Stromal cell of bone marrow (primary cell): ENCODE measurements around the gene SCD5.

Source experiments
- DNase-seq: peaks from one replicate; pipeline ENCODE4 v3.0.0-alpha.2; 2012; ENCODE audit warnings: low read depth

The SCD5 gene

DNA sequence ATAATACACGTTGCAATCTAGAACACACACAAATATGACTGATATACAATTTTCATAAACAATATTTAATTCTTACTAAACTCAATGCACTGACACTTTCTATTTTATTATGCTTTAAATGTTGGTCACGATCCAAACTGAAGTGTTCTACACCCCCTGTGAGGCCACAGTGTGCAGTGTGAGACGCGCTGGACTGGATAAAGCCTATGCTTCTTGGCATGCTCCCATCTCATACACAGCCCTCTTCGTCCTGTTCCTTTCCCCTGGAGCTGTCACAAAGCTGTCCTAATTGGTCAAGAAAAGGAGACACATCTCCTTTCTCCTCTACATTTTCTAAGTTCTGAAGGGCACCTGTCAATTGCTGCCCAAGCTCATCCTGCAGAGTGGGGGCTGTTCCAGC lies 72.0 kb downstream of the SCD5 start:
- DNase-seq: no peak

DNA sequence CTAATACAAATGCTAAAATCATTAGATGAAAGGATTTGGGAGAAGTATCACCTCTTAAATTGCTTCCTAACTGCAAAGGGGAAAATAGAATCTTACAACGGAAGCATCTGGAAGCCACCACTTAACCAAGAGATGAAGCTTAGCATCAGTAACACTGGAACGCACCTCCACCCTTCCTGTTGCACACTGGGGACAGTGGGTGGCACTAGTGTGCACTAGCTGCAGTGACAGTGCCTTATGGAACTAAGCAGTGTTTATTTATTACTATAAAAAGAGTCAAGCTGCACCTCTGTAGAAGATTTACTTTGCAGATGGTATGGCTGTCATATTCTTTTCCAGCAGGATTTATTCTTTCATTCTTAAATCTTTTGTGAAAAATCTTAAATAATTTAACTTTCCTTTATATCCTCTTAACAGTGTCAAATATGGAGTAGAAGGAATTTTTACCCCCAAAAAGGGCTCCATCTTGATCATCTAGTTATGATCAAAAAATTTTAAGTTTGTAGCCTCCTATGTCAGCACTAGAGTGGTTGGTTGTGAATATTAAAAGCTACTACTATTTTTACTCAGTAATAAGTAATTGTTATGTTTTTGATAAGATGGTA lies 76.7 kb downstream of the SCD5 start:
- no peak for DNase-seq

DNA sequence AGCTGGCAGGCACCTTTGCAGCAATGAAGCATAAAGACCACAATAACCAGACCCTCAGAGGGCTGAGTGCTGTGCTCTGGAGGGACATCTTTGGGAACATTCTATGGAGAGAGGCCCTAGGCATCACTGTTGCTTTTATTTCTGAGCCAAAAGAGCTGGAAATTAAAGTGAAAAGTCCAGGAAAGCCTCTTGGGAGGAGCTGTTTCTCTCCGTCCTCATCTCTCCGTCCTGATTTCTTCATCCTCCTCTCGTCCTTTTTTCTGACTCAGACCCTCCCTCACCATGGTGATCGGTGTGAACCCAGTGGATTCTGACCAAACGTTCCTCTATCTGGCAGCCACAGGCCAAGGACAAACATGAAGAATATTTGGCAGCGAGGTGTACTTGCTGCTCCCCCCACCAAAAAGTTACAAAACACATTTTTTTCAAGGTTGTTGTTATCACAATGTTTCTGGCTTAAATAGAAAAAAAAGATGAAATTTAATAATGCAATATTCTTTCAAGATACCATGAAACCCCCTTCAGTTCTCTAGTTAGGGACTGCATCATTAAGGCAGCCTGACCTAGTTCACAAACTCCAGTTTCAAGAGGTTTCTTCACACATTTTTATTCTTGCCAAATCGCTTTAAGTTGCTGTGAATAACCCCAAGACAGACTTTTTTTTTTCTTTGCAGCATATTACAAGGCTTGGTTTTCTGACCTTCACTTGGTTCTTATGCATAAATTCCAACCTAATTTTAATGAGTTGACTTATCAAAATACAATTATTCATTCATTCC lies 80.2 kb downstream of the SCD5 start:
- peak; percentile 28 for DNase-seq

DNA sequence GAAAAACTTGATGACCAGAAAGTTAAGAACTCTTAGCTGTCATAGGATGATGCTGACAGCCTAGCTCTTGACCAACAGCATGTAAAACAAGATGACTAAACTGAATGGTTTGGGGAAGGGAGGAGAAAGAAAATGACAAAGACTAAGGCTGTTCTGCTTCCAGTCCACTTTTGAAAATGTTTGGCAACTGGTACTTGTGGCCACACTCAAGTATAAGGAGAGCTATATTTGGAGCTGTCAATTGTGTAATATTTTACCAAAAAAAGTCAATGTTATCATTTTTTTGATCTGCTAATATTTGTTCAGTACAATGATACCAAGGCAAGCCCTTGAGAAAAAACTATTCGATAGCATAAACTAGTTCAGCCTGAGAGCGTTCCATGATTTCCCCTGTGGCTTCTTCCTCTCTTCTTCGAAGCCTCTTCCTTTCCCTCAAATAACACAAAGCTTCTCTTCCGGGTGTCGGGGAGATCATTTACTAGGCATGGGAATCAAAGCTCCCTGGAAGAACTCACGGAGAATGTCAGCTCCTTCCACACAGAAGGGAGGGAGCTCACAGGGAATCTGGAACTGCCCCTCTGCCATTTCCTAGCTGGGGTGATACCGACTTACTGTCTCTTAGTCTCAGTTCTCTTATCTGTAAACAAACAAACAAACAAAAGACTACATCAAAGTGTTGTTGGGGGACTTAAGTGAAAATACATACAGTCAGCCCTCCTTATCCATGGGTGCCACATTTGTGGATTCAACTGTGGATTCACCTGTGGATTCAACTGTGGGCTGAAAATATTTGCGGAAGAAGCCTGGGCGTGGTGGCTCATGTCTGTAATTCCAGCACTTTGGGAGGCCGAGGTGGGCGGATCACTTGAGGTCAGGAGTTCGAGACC lies 82.6 kb downstream of the SCD5 start:
- DNase-seq: peak; percentile 81

DNA sequence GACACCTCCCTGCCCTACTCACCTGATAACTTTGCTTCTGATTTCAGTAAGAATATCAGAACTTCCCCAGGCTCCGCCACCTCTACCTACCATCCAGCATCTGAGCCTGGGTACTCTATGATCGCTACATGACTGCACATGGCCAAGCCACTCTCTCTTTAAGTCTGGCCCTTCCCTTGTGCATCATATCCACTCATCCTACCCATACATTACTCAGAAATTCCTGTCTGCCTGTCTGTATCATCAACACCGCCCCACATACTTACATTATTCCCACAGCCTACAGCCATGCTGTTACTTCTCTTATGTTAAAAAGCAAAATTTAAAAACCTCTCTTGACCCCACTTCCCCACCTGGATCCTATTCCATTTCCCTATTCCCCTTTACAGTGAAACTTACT lies 84.7 kb downstream of the SCD5 start:
- DNase-seq: no peak

DNA sequence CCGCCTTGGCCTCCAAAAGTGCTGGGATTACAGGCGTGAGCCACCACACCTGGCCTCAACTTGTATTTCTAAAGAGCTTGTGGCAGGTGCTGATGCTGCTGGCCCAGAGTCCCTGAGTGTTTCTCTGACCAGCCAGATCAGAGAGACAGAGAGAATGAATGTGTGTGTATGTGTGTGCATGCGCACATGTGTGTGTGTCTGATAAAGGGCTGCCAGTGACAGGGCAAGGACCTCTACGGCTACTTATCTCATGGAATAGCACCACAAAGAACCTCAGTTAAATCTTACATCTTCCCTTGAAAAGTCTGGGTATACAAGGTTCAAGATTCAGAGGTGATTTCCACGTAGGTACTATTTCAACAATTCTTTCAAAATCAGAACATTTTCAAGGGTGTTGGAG lies 86.0 kb downstream of the SCD5 start:
- DNase-seq: no peak

DNA sequence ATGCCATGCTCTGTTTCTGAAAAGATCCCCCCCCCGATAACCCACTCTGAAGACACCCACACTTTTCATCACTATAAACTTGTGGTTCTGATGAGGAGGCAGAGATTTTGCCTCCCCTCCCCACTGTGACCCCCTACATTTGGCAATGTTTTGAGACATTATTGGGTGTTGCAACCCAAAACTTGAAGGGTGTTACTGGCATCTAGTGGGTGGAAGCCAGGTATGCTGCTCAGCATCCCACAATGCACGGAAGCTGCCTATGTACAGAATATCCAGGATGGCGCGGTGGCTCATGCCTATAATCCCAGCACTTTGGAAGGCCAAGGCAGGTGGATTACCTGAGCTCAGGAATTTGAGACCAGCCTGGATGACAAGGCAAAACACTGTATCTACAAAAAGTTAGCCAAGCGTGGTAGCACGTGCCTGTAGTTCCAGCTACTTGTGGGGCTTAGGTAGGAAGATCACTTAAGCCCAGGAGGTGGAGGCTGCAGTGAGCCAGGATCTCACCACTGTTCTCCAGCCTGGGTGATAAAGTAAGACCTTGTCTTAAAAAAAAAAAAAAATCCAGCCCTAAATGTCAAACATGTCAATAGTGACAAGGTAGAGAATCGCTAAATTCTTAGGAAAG lies 87.3 kb downstream of the SCD5 start:
- DNase-seq: no peak

DNA sequence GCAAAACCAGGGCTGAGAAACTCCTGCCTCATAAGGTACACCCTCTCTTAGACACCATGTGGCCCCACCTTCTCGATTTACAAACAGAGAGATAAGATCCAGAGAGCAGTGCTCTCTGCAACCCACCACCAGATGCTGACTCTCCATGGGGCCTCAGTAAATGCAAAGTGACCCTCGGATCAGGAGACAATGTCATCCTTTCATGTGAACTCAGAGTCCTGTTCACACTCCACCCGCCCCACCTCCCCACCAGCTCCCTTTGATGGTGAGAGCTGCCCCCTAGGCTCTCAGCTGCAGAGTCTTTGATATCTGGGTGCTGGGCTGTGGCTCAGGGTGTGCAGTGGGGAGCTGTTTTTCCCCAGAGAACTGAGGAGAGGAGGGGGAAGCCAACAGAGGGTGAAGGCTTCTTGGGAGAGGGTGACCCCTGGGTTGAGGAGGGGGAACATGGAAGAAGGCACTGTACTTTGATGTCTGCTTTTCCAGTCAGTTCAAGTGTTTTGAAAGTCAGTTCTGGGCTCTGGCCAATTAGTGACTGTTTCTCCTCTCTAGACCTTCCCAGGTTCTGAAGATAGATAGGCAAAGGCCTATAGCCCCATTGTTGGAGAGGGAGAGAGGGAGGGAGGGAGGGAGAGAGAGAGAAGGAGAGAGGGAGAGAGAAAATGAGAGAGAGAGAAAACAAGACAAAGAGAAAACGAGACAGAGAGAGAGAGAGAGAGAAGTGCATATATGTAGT lies 88.2 kb downstream of the SCD5 start:
- DNase-seq: no peak

DNA sequence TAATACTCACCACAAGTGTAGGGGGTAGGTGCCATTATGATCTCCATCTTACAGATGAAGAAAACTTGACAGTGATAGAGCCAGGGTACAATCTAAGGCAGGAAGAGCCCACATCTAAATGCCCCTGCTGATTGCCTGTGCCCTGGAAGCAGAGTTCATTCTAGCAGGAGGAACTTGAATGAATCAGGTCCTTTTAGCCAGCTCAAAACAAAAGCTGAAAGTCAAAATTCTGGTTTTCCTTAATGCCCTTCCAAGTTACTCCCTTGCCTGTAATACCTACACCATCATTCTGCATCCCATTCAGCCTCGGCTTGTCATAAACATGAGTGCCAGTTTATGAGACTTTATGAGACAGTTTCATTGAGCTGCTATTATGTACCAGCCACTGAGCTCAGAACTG lies 89.6 kb downstream of the SCD5 start:
- DNase-seq: no peak

DNA sequence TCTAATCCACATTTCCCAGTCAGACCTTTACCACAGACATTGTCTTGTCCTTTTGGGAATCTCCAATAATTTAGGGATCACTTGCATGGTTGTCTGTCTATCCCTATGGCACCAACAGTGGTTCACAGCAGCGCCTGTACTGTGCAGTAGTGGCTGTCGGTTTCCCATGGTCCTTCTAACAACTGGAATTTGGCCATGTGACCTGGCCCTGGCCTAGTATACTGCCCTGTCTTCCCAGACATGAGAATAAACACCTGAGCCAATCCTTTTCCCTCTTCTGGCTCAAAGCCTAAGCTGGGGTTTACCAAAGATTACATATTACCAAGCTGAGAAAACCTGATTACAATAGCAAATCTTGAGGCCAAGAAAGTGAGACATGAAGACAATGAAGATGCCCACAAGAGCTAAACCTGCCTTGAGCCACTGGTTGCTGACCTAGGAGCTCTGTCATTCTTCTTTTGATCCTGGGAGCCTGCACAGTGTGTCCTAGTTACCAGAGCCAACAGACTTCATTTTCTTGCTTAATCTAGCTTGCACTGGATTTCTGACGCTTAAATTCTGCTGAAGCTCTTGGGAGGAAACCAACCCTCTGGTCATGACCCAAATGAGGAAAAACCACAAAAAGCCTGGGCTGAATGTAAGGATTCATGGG lies 92.1 kb downstream of the SCD5 start:
- peak; percentile 60 for DNase-seq

DNA sequence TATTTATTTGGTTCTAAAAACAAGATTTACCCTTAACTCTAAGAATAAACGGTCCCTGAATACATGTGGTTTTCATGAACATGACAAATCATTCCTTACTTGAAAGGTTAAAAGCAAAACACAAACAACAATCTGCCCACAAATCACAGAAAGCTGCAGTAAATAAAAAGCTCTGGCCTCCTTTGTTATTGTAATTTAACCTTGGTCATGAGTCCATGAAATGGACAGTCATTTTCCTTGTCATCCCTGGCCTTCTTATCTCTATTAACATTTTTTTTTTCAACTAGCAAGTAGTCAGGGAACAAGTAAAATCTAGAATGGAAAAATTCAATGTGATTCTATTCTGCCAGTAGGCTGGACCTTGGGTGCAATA lies 92.7 kb downstream of the SCD5 start:
- DNase-seq: no peak

DNA sequence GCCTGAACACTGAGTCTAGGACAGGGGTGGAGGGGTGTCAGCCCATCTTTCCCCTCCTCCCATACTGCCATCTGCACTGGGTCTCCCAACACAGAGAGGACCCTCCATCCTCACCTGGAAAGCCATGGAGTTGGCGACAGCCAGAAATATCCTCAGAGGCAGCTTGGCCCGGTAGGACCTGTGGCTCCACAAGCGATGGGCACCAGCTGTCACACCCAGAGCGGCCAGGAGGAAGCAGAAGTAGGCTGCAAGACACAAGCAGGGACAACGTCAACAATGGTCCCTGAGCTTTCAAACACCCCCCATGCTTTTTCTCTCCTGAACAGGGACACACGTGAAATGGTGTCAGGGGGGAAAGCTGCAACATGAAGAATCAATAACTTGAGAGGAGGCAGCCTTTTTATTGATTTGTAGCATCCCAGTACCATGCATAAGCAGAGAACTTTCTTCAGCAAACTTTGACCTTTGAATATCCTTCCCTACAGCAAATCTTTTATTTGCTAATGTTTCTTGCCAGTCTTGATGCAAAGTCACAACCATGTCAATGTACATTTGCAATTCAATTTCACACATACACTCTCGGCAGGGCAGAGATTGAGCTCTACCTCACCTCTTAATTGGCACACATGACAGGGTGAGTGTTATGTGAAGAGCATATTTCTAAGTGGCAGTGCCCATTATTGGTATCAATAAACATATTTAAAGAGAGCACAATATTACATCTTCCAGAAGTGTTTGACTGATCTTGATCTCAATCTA lies 93.2 kb downstream of the SCD5 start:
- no peak for DNase-seq

DNA sequence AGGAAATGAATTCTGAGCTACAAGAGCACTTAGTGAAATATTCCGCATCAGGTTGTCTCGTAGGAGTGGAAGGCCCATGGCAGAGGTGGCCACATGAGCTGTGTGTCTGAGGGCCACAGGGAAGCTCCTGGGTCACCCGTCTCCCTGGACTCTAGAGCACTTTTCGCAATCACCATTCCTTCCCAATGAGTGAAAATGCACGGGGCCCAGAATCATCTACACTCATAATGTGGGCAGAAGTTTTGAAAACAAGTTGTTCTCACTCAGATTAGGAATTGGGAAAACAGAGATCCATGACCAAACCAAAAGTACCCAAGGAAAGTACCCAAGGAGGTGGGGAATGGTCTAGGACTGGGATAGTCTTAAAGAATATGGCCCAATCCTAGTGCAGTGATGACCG lies 94.4 kb downstream of the SCD5 start:
- DNase-seq: no peak

DNA sequence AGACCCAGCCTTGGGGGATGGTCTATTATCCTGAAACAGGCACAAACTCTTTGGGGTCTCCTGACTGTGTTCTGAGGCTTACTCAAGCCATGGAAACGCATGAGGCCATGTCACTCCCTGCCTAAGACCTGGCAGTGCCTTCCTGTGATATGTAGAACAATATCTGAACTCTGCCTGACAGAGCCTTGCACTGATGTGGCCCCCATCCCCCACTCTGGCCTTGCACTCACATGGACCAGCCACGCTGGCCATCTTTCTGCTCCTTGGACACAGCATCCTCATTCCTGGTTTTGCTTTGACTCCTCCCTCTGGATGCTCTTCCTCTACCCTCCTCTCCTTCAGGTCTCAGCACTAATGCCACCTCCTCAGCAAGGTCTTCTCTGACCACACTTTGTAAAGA lies 100.2 kb downstream of the SCD5 start:
- no peak for DNase-seq

DNA sequence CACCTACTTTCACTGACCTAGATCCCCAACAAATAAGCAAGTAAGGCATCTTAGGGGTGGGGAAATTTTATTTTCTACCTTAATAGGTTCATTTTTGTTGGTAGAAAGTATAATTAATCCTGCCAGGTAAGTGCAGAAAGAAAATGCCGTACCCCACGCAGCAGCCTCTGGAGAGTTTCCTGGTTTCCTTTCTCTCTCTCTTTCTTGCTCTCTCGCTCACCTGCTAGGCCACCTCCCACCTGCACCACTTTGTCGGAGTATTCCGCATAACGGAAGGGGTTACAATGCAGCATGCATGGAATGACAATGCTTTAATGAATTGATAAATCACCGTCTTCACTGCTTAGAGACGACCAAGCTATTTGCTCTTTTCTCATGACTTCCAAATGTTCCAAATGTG lies 101.0 kb downstream of the SCD5 start:
- DNase-seq: no peak

DNA sequence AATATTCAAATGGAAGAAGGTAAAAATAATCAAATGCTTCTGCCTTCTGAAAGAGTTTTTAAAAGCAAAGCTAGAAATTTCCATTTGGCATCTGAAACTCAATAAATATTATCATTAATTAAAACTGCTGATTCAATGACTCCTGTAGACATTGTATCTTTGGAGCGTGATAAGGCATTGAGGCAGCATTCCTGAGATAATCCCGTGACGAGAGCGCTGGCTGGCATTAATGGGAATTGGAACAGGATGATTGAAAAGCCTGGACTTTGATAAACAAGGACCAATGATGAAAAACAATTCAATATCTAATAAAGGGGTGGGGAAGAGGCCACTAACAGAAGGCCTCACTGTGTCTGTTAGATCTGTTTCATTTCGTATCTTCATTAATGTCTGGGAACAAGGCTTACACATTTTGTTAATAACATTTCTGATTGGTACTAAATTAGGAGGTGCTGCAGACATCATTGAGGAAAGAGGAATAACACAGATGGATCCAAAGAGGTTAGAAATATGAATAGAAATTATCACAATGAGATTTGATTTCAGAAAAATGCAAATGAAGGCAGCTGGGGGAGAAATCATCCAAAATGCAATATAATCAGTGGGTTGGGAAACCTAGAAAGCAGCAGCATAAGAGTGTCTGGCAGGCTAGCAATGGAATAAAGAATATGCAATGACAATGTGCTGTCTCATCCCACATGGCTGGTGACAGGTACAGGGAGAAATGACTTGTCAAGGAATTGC lies 102.3 kb downstream of the SCD5 start:
- no peak for DNase-seq

DNA sequence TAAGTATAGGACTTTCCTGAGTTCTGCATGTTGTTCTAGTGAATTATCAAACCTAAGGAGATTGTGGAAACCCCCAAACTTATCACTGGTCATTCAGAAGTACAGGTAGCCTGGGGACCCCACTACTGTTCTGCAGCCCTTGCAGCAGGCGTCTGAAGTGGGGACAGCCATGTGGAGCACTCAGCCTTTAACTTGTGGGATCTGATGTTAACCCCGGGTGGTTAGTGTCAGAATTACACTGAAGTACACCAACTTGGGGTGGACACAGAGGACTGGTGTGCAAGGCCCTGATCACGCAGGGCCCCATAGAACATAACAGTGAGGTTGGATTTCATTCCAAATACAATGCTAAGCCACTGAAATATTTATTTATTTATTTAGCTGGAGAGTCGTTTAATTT lies 103.7 kb downstream of the SCD5 start:
- DNase-seq: no peak

DNA sequence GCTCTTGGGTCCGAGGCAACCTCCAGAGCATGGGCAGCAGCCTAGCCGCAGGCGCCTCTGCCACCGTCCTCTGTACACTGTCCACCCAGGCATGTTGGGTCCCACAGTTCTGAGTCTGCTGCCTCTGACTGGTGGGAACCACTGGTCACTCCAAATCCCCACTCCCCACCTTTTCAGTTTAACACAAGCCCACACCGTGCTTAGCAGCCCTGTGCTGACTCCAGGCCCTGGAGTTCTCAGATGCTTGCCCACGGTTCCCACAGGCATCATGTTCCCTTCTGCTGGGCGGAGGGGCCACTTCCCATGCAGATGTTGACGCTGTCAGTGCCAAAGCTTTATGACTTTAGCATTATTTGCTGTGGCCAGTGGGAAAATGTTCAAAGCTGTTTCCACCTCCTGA lies 104.5 kb downstream of the SCD5 start:
- no peak for DNase-seq

DNA sequence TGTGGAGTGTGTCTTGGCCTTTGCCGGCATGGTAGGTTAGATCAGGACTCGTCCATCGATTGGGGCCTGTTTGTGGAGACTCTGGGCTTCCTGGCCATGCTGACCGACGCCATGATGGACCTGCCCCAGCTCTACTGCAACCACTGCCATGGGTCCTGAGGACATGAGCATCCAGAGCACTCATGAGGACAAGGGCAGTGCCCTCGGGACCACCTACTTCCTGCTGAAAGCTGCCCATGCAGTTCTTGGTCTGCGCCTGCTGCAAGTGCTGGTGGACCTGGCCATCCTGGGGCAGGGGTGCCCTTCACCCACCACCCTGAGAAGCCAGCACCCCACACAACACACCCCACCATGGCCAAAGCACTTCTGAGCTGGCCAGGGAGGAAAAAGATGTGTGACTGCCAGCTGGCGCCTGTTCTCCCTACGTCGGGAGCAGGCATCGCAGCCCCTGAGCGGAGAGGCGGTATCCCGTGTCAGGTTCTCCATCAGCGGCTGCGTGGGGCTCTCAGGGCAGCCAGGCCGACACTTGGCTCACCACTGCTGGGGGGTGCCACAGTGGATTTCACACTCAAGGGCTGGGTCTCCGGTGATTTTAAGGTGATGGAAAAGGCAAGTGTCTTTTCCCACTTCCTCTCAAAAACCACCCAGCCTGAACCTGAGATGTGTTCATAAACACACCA lies 106.4 kb downstream of the SCD5 start:
- DNase-seq: no peak
